Measurements from ENCODE around the gene SH3BP2. TPM values are rescaled to one million over a fixed set of nuclear protein-coding genes. Genes with fewer than 3 reads are reported as not detected.
A peak's percentile ranks its signal among the peaks of the same experiment; 100 is the strongest.

Gene SH3BP2
- total RNA-seq, 1 donor from 2014 or later, result 39.1 TPM

DNA sequence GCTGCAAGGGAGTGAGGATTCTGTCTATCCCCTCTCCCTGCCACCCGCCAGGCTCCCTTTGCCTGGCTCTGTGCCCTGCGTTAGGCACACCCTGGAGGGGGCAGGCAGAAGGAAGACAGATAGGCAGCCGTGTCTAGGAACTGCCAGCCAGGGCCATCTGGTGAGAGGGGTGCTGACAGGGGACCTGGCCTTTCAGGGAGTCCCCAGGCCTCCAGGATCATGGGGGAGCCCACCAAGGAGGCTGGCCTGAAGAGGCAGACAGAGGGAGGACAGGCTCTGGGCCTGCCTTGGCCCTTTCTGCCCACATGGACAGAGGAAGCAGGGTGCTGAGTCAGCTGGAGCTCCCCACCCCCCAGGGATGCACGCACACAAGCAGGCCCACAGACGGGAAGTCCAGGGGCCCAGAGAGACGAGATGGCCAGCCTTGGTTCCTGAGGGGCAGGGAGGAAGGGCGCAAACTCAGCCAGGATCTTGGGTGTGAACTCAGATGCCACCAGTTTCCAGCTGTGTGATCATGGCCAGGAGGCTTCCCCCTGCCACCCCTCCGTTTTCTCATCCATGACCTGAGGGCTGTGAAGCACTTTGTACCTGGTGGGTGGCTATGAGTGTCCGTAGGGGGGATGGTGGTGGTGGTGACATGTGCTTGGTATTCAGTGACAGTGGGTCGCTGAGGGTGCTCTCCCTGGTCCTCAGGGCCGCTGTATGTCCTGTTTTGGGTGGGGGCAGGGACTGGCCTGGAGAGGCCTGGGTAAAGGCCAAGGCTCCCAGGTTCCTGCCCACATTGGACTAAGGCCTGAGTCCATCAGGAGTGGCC lies 1.8 kb downstream of the SH3BP2 start:
- H3K9me3 Mint-ChIP-seq, result no peaks in the 10 kb centered on the region
- TF ChIP-seq, protein P1, sequence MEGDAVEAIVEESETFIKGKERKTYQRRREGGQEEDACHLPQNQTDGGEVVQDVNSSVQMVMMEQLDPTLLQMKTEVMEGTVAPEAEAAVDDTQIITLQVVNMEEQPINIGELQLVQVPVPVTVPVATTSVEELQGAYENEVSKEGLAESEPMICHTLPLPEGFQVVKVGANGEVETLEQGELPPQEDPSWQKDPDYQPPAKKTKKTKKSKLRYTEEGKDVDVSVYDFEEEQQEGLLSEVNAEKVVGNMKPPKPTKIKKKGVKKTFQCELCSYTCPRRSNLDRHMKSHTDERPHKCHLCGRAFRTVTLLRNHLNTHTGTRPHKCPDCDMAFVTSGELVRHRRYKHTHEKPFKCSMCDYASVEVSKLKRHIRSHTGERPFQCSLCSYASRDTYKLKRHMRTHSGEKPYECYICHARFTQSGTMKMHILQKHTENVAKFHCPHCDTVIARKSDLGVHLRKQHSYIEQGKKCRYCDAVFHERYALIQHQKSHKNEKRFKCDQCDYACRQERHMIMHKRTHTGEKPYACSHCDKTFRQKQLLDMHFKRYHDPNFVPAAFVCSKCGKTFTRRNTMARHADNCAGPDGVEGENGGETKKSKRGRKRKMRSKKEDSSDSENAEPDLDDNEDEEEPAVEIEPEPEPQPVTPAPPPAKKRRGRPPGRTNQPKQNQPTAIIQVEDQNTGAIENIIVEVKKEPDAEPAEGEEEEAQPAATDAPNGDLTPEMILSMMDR (conservative IDR thresholded peaks at IDR 0.05), result no peak
- H3K4me3 Mint-ChIP-seq, result peak overlapping the region; percentile 15
- H3K36me3 Mint-ChIP-seq (ENCODE audit: low read depth), result no peaks in the 10 kb centered on the region
- H3K4me1 Mint-ChIP-seq, result peaks cover 9% of the 10 kb centered on the region
- no peak for DNase-seq (ENCODE audit: low read depth, low spot score)
- H3K27ac Mint-ChIP-seq (ENCODE audit: unreplicated experiment), result no peak overlapping the region
- peaks cover 18% of the 10 kb centered on the region for H3K27me3 Mint-ChIP-seq (ENCODE audit: low read depth)

DNA sequence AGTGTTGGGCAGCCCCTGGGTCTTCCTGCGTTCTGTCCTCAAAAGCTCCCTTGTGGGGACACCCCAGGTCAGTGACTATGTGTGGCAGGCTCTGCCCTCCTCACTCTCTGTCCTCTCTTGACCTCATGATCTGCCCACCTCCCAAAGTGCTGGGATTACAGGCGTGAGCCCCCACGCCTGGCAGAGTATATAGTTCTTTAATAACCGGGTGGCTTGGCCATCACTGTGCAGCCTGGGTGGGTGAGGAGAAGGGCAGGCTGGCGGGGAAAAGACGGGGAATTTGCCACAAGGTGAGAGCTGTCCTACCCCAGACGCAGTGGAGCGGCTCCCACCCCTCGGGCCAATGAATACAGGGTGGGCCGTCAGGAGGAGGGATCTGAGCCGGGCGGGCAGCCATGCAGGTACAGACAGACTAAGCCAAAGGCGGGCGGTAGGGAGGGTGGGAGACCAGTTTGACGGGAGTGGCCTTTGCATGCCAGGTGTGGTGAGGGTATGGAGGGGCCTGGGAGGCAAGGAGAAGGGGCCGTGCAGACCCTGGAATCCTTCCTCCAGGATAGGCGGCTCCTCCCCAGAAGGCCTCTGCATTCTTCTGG lies 2.5 kb downstream of the SH3BP2 start:
- Mint-ChIP-seq H3K27ac (ENCODE audit: unreplicated experiment) (no peak overlapping the region), H3K4me1 (peaks cover 9% of the 10 kb centered on the region), H3K27me3 (ENCODE audit: low read depth) (peaks cover 18% of the 10 kb centered on the region), H3K9me3 (no peaks in the 10 kb centered on the region), H3K36me3 (ENCODE audit: low read depth) (no peaks in the 10 kb centered on the region), H3K4me3 (no peak overlapping the region)
- TF ChIP-seq, protein P1 (conservative IDR thresholded peaks at IDR 0.05), result no peak
- no peak for DNase-seq (ENCODE audit: low read depth, low spot score)

DNA sequence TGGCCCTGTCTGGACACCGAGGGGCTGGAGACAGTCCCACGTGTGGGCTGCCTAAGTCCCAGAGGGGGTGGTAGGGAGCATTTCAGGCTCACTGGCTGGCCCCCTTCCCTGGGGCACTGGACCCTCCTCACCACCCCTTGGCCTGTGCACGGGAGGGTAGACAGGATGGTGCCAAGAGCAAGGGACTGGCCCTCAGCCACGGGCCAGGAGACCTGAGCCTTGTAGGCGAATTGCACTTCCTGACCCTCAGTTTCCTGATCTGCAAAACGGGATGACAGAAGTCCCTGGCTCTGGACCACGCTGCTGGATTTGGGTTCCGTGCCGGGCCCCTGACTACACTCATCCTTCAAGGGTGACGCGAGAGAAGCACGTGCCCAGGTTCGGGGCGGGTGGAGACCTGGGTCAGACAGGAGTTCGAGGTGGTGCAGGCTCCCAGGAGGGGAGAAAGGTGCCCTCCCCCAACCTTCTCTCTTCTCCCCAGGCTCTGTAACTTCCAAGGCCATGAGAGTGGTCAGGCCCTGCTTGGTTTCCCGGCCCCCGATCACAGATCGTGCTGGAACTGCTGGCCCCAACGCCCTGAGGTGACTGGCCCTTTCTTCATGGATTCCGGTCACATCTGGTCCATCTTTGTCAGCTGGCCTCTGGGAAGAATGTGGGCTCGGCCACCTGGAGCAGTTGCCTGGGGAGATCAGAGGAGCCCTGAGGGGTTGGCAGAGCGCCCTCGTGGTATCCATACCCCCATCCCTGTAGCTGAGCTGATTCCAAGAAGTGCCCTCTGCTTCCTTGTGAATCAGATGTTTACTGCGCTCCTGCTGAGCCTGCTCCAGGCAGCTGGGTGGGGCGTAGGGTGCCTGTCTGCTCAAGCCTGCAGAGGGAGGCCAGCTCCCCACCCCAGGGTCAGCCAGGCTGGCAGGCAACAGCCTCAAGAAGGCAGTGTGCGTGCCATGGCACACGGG lies 3.3 kb downstream of the SH3BP2 start:
- Mint-ChIP-seq H3K9me3 (no peaks in the 10 kb centered on the region), H3K27me3 (ENCODE audit: low read depth) (peaks cover 13% of the 10 kb centered on the region), H3K36me3 (ENCODE audit: low read depth) (no peaks in the 10 kb centered on the region), H3K27ac (ENCODE audit: unreplicated experiment) (no peak overlapping the region), H3K4me3 (no peak overlapping the region), H3K4me1 (peaks cover 14% of the 10 kb centered on the region)
- DNase-seq (ENCODE audit: low read depth, low spot score), result no peak
- TF ChIP-seq, protein P1 (conservative IDR thresholded peaks at IDR 0.05), result no peak

DNA sequence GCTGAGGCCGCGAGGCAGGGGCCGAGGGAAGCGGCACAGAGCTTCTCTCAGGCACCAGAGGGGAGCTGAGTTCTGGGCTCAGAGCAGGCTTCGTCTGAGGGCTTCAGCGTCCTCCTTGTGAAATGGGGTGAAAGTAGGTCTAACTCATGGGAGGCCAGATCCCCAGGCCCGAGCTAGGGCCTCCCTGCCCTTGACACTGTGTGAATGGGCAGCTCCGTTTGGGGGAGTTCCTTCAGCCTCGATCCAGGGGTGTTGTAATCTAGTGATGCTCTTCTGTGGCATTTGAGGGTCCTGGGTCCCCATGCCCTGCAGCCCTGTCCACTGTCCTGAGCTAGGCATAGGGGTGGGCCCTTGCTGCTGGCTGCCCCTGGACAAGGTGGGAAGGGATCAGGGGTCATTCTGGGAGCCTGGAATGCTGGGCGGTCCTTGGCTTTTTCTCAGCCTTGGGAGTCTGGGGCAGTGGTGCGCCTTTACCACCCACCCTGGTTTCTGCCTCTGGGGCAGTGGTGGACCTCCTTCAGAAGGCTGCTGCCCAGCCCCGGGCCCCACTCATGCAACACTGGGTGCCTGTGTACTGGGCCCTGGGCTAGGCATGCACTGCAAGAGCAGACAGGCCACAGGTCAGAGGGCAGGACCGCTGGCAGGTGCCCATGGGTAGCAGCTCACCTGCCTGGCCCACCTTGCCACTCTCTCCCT lies 4.1 kb downstream of the SH3BP2 start:
- no peak for DNase-seq (ENCODE audit: low read depth, low spot score)

More for the DNA sequence above, 4.1 kb downstream of the SH3BP2 start:
- TF ChIP-seq, protein P1 (conservative IDR thresholded peaks at IDR 0.05), result no peak
- Mint-ChIP-seq H3K4me1 (peaks cover 19% of the 10 kb centered on the region), H3K27ac (ENCODE audit: unreplicated experiment) (no peak overlapping the region), H3K4me3 (peak overlapping the region; percentile 27), H3K9me3 (no peaks in the 10 kb centered on the region), H3K27me3 (ENCODE audit: low read depth) (peaks cover 13% of the 10 kb centered on the region), H3K36me3 (ENCODE audit: low read depth) (no peaks in the 10 kb centered on the region)
